Prostate gland (tissue), 2 donors: ENCODE measurements around the gene PRSS8. TPM values are rescaled to one million over a fixed set of nuclear protein-coding genes. Genes with fewer than 3 reads are reported as not detected.

ENCODE experiments used
- DNase-seq: peaks from one replicate; pipeline ENCODE4 v3.0.0-alpha.2; 2019; ENCODE audit warnings: low spot score
- H3K27ac ChIP-seq, 2 donors: fragments of 200-600 bp; sonication (generic); 2 replicates each; pipeline ENCODE4 v1.5.1; 2017 to 2019
- H3K27me3 ChIP-seq: fragments of 200-600 bp; sonication (generic); replicated peaks from 2 replicates; pipeline ENCODE4 v1.5.1; 2019; ENCODE audit not compliant: insufficient read depth
- H3K36me3 ChIP-seq, 2 donors: fragments of 200-600 bp; sonication (generic); 1 replicate in 1 of 2; 2 replicates in 1 of 2; pipeline versions ENCODE4 v1.5.1 to v1.8.1; 2017 to 2019
- H3K4me1 ChIP-seq: fragments of 200-600 bp; sonication (generic); replicated peaks from 2 replicates; pipeline ENCODE4 v1.5.1; 2019
- H3K4me3 ChIP-seq, 2 donors: fragments of 200-600 bp; sonication (generic); 2 replicates each; pipeline ENCODE4 v1.5.1; 2017 to 2019
- H3K9me3 ChIP-seq: fragments of 200-600 bp; sonication (generic); 2 replicates; pipeline ENCODE4 v1.5.1; 2017
- POLR2A ChIP-seq: fragments of 450-650 bp; IDR thresholded peaks from one replicate; pipeline ENCODE4 v1.6.1; 2016; ENCODE audit warnings: antibody characterized with exemption, mild to moderate bottlenecking
- POLR2AphosphoS5 ChIP-seq: sonication (generic); formaldehyde crosslinking; IDR thresholded peaks from one replicate; pipeline ENCODE4 v1.6.1; 2017; ENCODE audit warnings: antibody characterized with exemption
- WGBS: methylation state at CpG from one replicate; pipeline ENCODE4 v1.1.5; 2018; 5-methylcytosine and 5-hydroxymethylcytosine counted together
- intact Hi-C: fragments of 100-400 bp; cut with DNase I; formaldehyde crosslinking; loops from one replicate; pipeline ENCODE4 v1.14.2; 2022
- total RNA-seq, 2 donors: library from RNA; depleted of rRNA; stranded (reverse); fragments of >200 nt; gene quantifications; one replicate each; pipeline ENCODE4 v1.1.0, GENCODE V29; 2016
- TF ChIP-seq, protein P1 (sequence below), 4 experiments: fragments of 200-600 bp in 2 of 4; fragments of 450-650 bp in 2 of 4; sonication (generic) in 2 of 4; IDR thresholded peaks; 1 replicate in 3 of 4; 2 replicates in 1 of 4; pipeline ENCODE4 v1.5.1; 2016 to 2019; ENCODE audit warnings: antibody characterized with exemption in 4 of 4, mild to moderate bottlenecking in 2 of 4, moderate library complexity in 2 of 4

The PRSS8 gene
- total RNA-seq, 2 donors from 2014 or later = 29.9 to 118 TPM

DNA sequence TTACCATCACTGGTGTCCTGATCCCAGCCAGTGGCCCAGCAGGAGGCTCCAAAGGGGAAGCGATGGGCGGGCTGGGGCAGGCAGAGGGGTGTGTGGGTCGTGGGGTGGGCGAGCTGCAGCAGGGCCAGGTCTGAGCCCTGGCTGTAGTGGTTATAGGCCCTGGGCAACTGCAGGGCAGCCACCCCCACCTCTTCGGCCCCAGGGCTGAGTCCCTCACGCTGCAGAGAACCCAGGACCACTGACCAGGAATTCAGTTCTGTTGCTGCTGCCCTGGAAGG lies 49.0 kb downstream of the PRSS8 start:
- Histone ChIP-seq H3K4me3 (no peak overlapping the region), H3K27ac (no peak overlapping the region), H3K4me1 (no peaks in the 10 kb centered on the region), H3K36me3 (peaks cover 0 to 8% of the 10 kb centered on the region in 2 donors), H3K27me3 (no peaks in the 10 kb centered on the region), H3K9me3 (no peaks in the 10 kb centered on the region)
- intact Hi-C loops = no loop called here
- WGBS = 76% methylated on average over 6 of the region's 6 CpGs
- no peak for TF ChIP-seq POLR2A
- TF ChIP-seq POLR2AphosphoS5 = no peak
- TF ChIP-seq, protein P1, sequence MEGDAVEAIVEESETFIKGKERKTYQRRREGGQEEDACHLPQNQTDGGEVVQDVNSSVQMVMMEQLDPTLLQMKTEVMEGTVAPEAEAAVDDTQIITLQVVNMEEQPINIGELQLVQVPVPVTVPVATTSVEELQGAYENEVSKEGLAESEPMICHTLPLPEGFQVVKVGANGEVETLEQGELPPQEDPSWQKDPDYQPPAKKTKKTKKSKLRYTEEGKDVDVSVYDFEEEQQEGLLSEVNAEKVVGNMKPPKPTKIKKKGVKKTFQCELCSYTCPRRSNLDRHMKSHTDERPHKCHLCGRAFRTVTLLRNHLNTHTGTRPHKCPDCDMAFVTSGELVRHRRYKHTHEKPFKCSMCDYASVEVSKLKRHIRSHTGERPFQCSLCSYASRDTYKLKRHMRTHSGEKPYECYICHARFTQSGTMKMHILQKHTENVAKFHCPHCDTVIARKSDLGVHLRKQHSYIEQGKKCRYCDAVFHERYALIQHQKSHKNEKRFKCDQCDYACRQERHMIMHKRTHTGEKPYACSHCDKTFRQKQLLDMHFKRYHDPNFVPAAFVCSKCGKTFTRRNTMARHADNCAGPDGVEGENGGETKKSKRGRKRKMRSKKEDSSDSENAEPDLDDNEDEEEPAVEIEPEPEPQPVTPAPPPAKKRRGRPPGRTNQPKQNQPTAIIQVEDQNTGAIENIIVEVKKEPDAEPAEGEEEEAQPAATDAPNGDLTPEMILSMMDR (IDR thresholded peaks at IDR 0.05) = no peak
- no peak for DNase-seq

DNA sequence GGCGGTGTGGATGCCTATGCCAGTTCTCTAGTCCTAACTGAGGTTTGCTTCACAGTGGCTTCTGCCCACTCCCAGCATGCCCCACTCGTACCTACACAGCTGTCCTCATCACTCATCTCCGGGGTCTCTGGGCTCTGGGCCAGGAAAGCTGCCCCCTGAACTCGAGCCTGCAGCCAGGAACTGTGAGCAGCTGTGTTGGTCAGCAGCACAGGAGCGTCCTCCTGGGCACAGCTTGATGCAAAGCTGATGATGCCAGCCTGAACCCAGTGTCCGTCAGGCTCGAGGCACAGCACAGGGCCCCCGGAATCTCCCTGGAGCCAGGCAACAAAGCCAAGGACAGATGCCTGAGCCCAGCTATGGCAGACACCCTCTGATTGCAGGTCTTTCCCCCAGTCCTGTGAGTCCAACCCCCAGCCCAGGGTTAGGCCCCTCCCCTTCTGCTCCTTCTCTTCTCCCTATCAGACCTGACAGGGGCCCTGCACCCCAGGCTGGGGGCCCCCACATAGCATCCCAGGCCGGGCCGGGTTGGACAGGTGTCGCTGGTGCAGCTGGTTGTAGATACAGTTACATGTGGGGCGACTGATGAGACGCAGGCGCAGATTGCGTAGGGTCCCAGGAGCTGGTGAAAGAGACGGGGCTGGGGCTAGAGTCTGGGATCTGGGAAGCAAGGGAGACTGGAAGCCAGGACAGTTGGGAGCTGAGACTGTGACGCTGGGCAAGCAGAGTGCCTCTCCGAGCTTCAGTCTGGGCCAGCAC lies 49.5 kb downstream of the PRSS8 start:
- Histone ChIP-seq H3K27me3 (no peaks in the 10 kb centered on the region), H3K36me3 (peaks cover 0 to 9% of the 10 kb centered on the region in 2 donors), H3K27ac (no peak overlapping the region), H3K4me3 (no peak overlapping the region), H3K4me1 (no peaks in the 10 kb centered on the region), H3K9me3 (no peaks in the 10 kb centered on the region)
- 77% methylated on average over 18 of the region's 18 CpGs for WGBS
- DNase-seq = no peak
- TF ChIP-seq, protein P1 (IDR thresholded peaks at IDR 0.05) = no peak
- TF ChIP-seq POLR2AphosphoS5 (no peak), POLR2A (no peak)
- intact Hi-C loops = no loop called here

DNA sequence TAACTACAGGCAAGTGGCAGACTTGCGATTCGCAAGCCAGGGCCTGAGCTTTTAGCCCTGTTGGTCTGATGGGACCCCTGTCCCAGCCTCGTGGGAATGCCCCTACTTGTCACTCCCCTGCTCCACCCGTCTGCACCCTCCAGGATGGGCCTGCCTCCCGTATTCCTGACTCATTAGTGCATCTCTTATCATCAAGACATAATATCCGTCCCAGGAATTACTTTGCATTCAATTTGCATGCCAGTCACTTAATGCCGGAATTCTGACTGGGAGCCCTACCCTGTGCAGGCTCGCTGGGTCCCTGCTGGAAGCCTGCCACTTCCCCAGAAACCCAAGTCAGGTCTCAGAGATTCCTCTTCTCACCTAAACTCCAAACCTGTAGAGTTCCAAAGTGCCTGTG lies 50.1 kb downstream of the PRSS8 start:
- no peaks in the 10 kb centered on the region for H3K4me1 ChIP-seq
- peaks cover 0 to 13% of the 10 kb centered on the region in 2 donors for H3K36me3 ChIP-seq
- DNase-seq = no peak
- WGBS = 72% methylated on average over 8 of the region's 8 CpGs
- H3K27me3 ChIP-seq = no peaks in the 10 kb centered on the region
- H3K27ac ChIP-seq = no peak overlapping the region
- intact Hi-C loops = no loop called here
- no peaks in the 10 kb centered on the region for H3K9me3 ChIP-seq
- TF ChIP-seq POLR2A = no peak
- TF ChIP-seq POLR2AphosphoS5 = no peak
- TF ChIP-seq, protein P1 (IDR thresholded peaks at IDR 0.05) = no peak
- H3K4me3 ChIP-seq = no peak overlapping the region

DNA sequence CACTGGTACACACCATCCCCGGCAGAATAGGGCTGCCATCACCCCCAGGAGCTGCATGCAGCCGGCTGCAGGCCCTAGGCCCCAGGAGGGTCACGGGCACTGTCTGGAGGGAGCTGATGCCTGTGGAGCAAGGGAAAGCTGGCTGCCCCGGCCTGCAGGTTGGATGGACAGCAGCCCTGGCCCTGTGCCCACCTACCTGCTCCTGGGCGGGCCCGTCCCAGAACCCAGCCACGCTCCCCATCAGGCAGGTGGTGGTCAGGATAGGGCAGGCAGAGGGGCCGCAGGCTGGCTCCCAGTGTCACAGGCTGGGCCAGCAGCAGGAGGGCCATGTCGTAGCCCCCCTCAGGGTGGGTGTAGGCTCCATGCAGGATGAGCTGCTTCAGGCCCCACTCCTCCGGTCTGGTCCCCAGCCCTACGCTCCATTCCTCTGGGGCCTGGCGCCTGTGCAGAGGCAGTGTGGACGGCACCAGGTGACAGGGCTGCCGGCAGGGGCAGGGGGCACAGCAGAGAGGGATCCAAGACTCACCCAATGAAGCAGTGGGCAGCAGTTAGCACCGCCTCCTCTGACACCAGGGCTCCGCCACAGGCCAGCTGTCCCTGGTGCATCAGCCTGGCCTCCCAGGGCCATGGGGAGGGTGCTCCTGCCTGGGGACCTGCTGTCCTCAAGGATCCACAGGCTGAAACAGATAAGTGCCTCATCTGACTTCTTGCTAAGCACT lies 50.8 kb downstream of the PRSS8 start:
- 82% methylated on average over 11 of the region's 16 CpGs for WGBS
- Histone ChIP-seq H3K9me3 (no peaks in the 10 kb centered on the region), H3K4me1 (no peaks in the 10 kb centered on the region), H3K27me3 (no peaks in the 10 kb centered on the region), H3K27ac (no peak overlapping the region), H3K36me3 (peaks cover 0 to 14% of the 10 kb centered on the region in 2 donors), H3K4me3 (no peak overlapping the region)
- intact Hi-C loops = no loop called here
- DNase-seq = no peak
- TF ChIP-seq POLR2A (no peak), POLR2AphosphoS5 (no peak)
- TF ChIP-seq, protein P1 (IDR thresholded peaks at IDR 0.05) = no peak

DNA sequence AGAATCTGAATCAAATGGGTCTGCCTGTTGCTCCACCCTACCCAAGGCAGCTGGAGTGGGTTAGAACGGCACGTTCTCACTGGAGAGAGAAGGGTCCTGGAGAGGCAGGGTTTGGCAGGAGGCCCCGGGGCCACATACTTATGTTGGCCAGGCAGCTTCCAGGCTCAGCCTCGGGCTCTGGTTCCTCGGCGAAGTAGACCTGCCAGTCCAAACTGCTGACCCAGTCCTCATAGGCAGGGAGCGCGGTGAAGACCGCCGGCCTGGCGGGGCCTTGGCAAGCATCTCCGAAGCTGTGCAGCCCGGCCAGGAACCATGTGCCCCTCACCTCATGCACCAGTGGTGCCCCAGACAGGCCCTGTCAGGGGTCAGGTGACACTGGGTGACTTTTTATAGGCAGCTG lies 51.5 kb downstream of the PRSS8 start:
- no peak overlapping the region for H3K27ac ChIP-seq
- no peak for DNase-seq
- peaks cover 0 to 14% of the 10 kb centered on the region in 2 donors for H3K36me3 ChIP-seq
- no peaks in the 10 kb centered on the region for H3K4me1 ChIP-seq
- H3K27me3 ChIP-seq = no peaks in the 10 kb centered on the region
- WGBS = 80% methylated on average over 11 of the region's 13 CpGs
- TF ChIP-seq POLR2AphosphoS5 = no peak
- TF ChIP-seq POLR2A = no peak
- TF ChIP-seq, protein P1 (IDR thresholded peaks at IDR 0.05) = no peak
- no peaks in the 10 kb centered on the region for H3K9me3 ChIP-seq
- intact Hi-C loops = no loop called here
- no peak overlapping the region for H3K4me3 ChIP-seq
